Measurements from ENCODE around the gene CD83. TPM values are rescaled to one million over a fixed set of nuclear protein-coding genes. Genes with fewer than 3 reads are reported as not detected.

CD83 gene
- total and polyA plus RNA-seq, 2 of the 4 experiments (the other 2 are of a cell fraction) = 2.0 to 2.5 TPM

- H4K91ac ChIP-seq (ENCODE audit: insufficient read depth, low read depth, low read length) = no peak overlapping the region
- H3K18ac ChIP-seq (ENCODE audit: low read depth, low read length) = no peak overlapping the region
- no peaks in the 10 kb centered on the region for H3K9me1 ChIP-seq (ENCODE audit: insufficient read depth, low read length)
- no TSS peak for BruUV-seq (replicated peaks)
- no peaks in the 10 kb centered on the region for H3K4me1 ChIP-seq (ENCODE audit: control insufficient read depth, insufficient read depth, low read length)
- in situ Hi-C loops (cut with MboI; ENCODE audit: low sequenced_read_pairs) (no loop called here), dilution Hi-C loops (cut with HindIII; ENCODE audit: low sequenced_read_pairs, unreplicated experiment) (no loop called here), intact Hi-C loops (cut with micrococcal nuclease) (no loop called here)
- DNase-seq = no peak
- no peak overlapping the region for H2BK120ac ChIP-seq (ENCODE audit: low read depth, low read length)
- no peaks in the 10 kb centered on the region for H3K79me1 ChIP-seq (ENCODE audit: low read depth in 1 of 2, low read length in 2 of 2)
- no peak overlapping the region for H3K27ac ChIP-seq (ENCODE audit: insufficient read depth, low read length)
- no peak overlapping the region for H3K14ac ChIP-seq (replicated peaks; ENCODE audit: low read depth, low read length)
- no peak overlapping the region for H2BK15ac ChIP-seq (ENCODE audit: low read depth, low read length)
- H3K23ac ChIP-seq (ENCODE audit: low read depth, low read length) = no peak overlapping the region
- no peak overlapping the region for H2AK5ac ChIP-seq (ENCODE audit: low read depth, low read length)
- no peak overlapping the region for H4K5ac ChIP-seq (ENCODE audit: low read depth, low read length)
- H3K9me3 ChIP-seq (ENCODE audit: control insufficient read depth, insufficient read depth, low read length) = peaks cover 8% of the 10 kb centered on the region
- H3K4ac ChIP-seq (ENCODE audit: low read depth, low read length) = no peak overlapping the region
- no peak overlapping the region for H2BK5ac ChIP-seq (ENCODE audit: low read depth, low read length, poor library complexity, severe bottlenecking)
- H4K20me1 ChIP-seq (ENCODE audit: insufficient read depth, low read length) = no peaks in the 10 kb centered on the region
- no peak overlapping the region for H3K56ac ChIP-seq (ENCODE audit: extremely low read depth, insufficient read depth, low read length)
- H3K27me3 ChIP-seq (ENCODE audit: control insufficient read depth, insufficient read depth, low read length) = peaks cover 35% of the 10 kb centered on the region
- no peak overlapping the region for H2AFZ ChIP-seq (replicated peaks; ENCODE audit: low read length, poor library complexity)
- no peak for ATAC-seq (ENCODE audit: low read depth)
- no peak overlapping the region for H4K8ac ChIP-seq (ENCODE audit: low read depth in 2 of 2, low read length in 2 of 2)
- no peak overlapping the region for H3K4me2 ChIP-seq (ENCODE audit: low read depth, low read length)
- no peak overlapping the region for H2BK20ac ChIP-seq (ENCODE audit: low read depth, low read length)
- ChIA-PET CTCF (interaction anchor here (0.7 kb wide), 1 partner anchor 475 kb away, joined by 3 read pairs; no protein-coding TSS in a partner anchor), POLR2A (ENCODE audit: unreplicated experiment) (no interaction called here)
- TF ChIP-seq MAZ (IDR thresholded peaks at IDR 0.05; ENCODE audit: borderline replicate concordance, low read depth, low read length) (no peak), CHD1 (IDR thresholded peaks at IDR 0.05; ENCODE audit: low read depth, low read length) (no peak), NFE2L2 (IDR thresholded peaks at IDR 0.05; ENCODE audit: low read depth, low read length) (no peak), RAD21 (IDR thresholded peaks at IDR 0.05; ENCODE audit: low read length) (no peak), RCOR1 (IDR thresholded peaks at IDR 0.05; ENCODE audit: insufficient replicate concordance, low read length) (no peak), ELK1 (IDR thresholded peaks at IDR 0.05; ENCODE audit: borderline replicate concordance, low read depth, low read length) (no peak), SMC3 (IDR thresholded peaks at IDR 0.05; ENCODE audit: low read depth, low read length) (no peak), CTCF (conservative IDR thresholded peaks at IDR 0.05; ENCODE audit: low read depth, low read length) (no peak), BHLHE40 (IDR thresholded peaks at IDR 0.05; ENCODE audit: low read depth, low read length) (no peak), RFX5 (IDR thresholded peaks at IDR 0.05; ENCODE audit: low read depth, low read length) (no peak), MAFK (IDR thresholded peaks at IDR 0.05; ENCODE audit: low read depth, low read length) (no peak), FOS (IDR thresholded peaks at IDR 0.05; ENCODE audit: low read depth, low read length) (no peak), CEBPB (IDR thresholded peaks at IDR 0.05; ENCODE audit: low read depth, low read length) (no peak), USF2 (IDR thresholded peaks at IDR 0.05; ENCODE audit: low read depth, low read length) (no peak), POLR2A (IDR thresholded peaks at IDR 0.05; ENCODE audit: low read depth, low read length) (no peak), MXI1 (IDR thresholded peaks at IDR 0.05; ENCODE audit: borderline replicate concordance, low read depth, low read length) (no peak)
- H3K4me3 ChIP-seq (ENCODE audit: insufficient read depth, low read depth, low read length) = no peak overlapping the region
- H3K9ac ChIP-seq (ENCODE audit: low read depth, low read length) = no peak overlapping the region
- H3K36me3 ChIP-seq (ENCODE audit: control insufficient read depth, insufficient read depth, low read length) = no peaks in the 10 kb centered on the region
- WGBS, 2 experiments (ENCODE audit: extremely low coverage in 2 of 2, insufficient read length in 1 of 2) = 100% methylated on average over 1 of the region's 5 CpGs; no CpG with 5 or more reads in 1 of the 2 experiments
- no peak overlapping the region for H2AK9ac ChIP-seq (replicated peaks; ENCODE audit: low read depth, low read length, poor library complexity)
These were observed 9.7 kb upstream of the CD83 start for GRCh38 chr6:14107711-14108494.

Measured in IMR-90 (cell line).